GM18907 (cell line): ENCODE results near the gene PPP2R3B.
"Not testable (repeated sequence)": the region's sequence is repeated elsewhere in the genome, so short reads cannot be mapped to it uniquely, and the experiment has no call there.

Experiments used
- ATAC-seq: cut with Tn5 transposase; IDR thresholded peaks from one replicate; pipeline ENCODE4 v1.9.1; 2021; ENCODE audit warnings: mild to moderate bottlenecking, moderate library complexity; ENCODE audit not compliant: unreplicated experiment

PPP2R3B gene

DNA sequence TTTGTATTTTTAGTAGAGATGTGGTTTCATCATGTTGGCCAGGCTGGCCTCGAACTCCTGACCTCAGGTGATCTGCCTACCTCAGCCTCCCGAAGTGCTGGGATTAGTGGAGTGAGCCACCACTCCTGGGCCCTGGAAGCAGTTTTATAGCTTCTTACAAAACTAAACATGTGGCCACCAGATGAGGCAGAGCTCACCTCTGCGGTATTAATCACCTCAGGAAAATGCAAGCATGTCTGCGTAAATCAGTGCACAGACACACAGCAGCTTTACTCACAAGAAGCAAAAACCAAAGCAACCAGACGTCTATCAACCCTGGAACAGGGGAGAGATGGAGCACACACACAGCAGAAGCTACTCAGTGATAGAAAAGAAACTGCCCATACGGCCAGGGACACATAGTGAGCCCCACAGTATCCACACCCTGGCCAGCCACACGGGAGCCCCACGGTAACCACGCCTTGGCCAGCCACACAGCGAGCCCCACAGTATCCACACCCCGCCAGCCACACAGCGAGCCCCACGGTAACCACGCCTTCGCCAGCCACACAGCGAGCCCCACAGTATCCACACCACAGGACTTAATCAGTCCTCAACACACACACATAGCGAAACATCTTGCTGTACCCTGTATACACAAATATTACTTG lies 30.2 kb downstream of the PPP2R3B start:
- ATAC-seq, result no peak

DNA sequence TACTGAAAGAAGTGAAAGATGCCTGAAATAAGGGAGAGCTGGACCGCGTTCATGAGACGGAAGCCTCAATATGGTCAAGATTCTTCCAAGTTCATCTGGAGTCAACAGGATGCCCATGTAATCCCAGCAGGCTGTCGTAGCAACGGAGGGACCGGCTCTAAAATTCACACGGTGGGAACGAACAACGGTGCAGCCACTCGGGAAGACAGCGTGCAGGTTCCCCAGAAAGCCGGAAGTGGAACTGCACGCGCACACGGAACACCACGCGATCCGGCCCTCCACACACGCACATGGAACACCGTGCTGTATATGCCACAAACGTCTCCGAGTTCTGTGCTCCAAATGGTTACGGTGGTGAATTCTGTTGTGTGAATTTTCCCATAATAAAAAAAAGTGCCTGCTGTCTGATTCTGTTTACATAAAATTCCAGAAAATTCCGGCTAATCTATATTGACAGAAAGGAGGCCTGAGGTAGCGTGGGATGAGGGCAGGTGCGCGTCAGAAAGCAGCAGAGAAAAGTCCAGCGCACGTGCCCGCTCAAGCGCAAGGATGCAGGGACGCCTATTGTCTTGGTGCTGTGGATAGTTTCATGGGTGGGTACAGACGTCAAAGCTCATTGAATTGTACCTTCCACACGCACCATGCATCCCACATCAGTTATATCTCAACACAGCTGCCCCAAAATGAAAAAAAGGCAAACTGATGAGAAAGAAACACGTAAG lies 31.2 kb downstream of the PPP2R3B start:
- no peak for ATAC-seq

DNA sequence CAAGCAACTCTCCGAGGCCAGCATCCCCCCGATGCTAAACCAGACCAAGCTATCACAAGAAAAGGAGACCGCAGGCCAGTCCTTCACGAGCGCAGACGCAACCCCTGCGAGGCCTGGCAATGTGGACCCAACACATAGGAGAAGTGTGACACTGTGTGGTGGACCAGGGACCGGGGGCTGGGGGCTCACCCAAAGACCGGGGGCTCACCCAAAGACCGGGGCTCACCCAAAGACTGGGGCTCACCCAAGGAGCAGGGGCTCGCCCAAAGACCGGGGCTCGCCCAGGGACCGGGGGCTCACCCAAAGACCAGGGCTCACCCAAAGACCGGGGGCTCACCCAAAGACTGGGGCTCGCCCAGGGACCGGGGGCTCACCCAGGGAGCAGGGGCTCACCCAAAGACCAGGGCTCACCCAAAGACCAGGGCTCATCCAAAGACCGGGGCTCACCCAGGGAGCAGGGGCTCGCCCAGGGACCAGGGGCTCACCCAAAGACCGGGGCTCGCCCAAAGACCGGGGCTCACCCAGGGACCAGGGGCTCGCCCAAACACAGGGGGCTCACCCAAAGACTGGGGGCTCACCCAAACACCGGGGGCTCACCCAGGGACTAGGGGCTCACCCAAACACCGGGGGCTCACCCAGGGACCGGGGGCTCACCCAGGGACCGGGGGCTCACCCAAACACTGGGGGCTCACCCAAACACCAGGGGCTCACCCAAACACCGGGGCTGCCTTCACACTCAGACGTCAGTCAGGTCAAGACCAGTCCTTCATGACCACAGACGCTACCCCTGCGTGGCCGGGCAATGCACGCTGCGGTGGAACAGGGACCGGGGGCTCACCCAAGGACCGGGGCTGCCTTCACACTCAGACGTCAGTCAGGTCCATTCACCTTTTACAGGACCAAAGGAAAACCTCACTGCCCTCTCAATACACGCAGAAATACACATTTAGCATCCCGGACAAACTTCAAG lies 32.9 kb downstream of the PPP2R3B start:
- no peak for ATAC-seq

DNA sequence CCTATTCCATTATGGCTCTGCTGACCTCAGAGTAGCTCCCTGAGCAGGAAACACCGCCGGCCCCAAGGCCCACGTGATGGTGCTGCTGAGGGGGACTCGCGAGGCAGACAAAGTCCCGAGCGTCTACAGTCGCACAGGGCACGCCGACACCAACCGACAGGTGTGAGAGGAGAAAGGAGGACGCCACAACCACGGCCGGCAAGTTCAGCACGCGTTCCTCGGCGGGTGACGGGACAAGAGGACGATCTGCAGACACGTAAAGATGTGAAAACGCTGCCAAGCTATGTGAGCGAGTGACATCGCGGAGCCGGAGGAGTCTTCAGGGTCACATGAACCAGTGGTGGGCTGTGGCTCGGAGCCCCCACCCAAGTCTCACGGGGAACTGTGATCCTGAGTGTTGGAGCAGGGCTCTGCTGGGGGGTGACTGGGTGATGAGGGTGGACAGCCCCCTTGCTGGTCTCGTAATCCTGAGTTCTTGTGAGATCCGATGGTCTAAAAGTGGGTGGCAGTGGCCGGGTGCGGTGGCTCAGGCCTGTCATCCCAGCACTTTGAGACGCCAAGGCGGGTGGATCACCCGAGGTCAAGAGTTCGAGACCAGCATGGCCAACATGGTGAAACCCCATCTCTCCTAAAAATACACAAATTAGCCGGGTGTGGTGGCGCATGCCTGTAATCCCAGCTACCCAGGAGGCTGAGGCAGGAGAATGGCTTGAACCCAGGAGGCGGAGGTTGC lies 34.0 kb downstream of the PPP2R3B start:
- no peak for ATAC-seq

DNA sequence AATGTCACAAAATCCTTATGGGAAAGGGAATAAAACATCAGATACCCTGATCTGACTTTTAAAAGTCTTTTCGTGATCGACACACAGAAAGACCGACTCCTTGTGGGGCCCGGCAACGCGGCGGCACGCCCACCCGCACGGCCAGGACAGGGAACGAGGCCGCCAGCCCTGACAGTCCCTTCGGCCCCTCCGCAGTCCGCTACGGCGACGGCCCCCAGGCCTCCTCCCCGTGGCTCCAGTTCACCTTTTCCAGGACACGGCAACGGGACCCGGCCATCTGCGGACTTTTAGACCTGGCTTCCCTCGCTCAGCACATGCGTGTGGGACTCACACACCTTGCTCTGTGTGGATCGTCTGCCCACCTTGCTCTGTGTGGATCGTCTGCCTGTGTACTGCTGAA lies 34.5 kb downstream of the PPP2R3B start:
- no peak for ATAC-seq

DNA sequence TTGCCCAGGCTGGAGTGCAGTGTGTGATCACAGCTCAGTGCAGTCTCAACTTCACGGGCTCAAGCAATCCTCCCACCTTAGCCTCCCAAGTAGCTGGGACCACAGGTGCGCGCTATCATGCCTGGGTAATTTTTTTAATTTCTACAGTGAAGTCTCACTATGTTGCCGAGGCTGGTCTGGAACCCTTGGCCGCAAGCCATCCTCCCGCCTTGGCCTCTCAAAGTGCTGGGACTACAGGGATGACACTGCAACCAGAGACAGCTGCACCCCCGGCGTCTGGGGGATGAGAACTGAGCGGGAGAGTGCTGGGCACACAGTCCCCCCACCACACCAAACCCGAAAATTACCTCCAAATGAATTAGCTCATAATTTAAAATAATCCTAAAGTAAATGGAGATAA lies 35.0 kb downstream of the PPP2R3B start:
- no peak for ATAC-seq

DNA sequence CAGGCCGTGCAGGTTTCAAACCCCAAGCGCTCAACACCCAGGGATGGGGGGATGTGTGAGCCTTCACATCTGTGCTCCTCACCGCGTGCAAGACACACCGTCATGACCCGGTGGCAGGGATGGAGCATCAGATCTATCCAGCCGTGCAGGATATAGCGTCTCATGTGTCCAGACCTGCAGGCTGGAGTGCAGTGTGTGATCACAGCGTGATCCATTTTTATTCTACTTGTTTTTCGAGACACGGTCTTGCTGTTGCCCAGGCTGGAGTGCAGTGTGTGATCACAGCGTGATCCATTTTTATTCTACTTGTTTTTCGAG lies 35.4 kb downstream of the PPP2R3B start:
- not testable (repeated sequence) for ATAC-seq

DNA sequence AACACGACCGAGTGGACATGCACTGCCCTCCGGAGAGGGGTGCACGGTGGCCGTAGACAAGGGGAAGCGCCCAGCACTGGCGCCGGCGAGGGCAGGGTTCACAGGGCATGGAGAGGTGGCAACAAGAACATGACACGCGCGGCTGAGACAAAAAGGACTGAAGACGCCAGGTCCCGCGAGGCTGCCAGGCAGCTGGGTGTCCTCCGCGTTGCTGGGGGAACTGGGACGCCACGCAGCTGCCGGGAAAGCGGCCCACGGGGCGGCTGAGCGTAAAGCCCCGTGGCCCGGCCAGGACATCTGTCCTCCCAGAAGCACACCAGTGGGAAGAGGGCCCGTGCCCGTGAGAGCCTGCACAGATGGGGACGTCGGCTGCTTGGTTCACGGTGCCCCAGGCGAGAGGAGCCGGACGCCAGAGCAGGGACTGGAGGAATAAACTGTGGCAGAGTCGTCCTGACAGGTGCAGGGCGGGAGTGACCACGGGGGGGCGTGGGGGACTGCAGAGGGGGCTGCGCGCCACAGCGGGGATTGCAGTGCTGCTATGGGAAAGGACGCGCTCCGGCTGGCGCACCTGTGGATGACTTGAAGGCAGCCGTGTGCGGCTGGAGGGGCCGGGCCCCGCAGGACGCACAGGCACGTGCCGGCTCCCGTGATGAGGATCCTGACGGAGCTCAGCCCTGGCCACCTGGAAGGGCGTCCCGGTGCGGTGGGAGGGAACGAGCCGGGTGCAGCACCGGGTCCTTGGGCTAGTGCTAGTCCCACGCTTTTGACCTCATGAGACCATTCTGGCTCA lies 36.0 kb downstream of the PPP2R3B start:
- ATAC-seq, result no peak

DNA sequence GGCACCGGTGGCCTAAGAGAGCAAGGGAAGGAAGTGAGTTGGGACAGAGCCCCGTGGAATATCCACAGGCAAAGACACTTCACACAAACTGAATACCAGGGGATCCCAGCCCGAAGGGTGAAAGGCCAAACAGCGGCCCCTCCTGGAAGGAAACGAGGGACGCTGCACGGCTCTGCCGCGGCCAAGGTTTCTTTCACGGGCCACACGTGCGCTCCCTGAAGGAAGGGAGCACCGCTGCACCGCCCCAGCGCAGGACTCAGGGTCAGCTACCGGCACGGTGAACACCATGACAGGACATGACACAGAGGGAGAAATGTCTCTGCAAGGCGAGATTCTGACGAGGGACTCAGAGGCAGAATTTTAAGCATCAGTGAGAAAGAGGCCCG lies 36.6 kb downstream of the PPP2R3B start:
- ATAC-seq, result no peak

DNA sequence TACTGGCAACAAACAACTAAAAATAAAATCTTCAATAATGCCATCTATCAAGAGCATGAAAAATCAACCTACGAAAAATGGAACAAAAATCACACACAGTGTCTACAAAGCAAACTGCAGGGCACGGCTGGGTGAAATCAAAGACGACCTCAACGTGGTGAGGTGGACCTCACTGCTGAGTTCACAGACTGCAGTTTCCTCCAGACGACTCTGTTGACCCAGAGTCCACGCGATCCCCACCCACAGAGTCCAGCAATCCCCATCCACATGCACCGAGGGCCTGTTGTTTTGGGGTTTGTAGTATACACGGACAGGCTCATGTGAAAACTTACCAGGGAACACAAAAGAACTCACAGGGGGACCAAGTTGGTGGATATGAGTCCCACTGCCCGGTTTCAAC lies 37.0 kb downstream of the PPP2R3B start:
- ATAC-seq, result no peak

DNA sequence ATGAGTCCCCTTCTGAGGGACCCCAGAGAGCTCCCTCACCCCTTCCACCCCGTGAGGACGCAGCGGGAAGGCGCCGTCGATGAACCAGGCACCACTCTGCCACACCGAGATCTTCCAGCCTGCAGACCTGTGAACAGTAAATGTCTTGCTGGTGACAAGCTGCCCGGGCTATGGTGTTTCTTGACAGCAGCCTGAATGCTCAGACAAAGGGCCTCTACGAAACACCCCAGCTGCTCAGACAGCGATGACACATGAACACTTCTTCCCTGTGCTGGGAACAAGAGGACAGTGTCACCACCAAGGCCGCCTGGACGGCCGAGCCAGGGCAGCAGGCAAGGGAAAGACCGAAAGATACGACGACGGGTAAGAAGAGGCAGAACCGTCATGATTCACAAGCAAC lies 37.5 kb downstream of the PPP2R3B start:
- ATAC-seq, result no peak

DNA sequence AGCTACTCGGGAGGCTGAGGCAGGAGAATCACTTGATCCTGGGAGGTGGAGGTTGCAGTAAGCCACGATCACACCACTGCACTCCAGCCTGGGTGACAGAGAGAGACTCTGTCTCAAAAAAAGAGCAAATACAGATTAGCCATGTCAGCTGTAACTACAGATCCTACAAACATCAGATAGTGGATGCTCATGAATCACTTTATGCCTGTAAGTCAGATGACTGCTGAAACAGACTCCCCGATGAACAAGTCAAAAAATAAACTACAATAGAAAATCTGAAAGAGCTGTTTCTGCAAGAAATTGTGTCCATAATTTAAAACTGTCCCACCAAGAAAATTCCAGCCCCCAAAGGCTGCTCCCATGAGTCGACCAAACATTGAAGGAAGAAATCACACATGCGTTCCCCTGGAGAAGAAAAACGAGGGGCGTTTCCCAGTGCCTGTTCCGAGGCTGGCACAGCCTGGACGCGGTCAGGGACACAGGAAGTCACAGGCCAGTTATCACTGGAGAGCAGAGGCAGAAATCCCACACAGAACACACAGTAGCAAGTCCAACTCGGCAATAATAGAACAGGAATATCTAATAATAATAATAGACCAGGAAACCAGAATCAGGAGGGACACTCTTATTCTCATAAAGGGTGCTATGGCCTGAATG lies 38.1 kb downstream of the PPP2R3B start:
- ATAC-seq, result no peak

DNA sequence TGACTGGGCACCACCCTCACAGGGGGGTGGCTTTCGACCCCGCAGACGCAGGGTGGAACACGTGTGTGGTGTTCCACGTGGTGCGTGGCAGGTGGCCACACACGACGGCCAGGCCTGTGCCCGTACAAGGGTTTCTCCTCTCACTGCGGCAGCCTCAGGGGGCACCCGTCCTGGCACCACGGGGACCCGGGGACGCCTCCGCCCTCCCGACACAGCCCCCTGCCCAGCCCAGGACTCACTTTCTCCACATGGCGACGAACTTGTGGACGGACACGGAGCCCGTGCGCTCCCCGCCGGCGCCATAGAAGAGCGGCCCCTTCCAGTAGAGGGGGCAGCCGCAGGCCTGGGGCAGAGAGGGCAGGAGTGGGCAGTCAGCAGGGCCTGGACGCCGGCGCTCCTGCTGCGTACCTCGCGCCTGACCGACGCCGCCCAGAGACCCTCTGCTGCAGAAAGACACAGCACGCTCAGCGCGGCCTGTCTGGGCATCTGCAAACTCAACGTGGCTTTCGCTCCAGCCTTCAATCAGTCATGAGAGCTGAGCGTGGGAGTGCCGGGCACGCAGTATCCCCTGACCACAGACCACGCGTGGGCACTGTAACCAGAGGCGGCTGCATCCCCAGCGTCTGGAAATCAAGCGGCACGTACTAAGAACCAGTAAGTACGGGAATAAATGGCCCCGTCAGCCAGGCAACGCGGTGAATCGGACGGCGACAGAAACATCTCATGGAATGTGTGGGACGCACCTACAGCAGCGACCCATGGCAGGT lies 39.2 kb downstream of the PPP2R3B start:
- no peak for ATAC-seq

DNA sequence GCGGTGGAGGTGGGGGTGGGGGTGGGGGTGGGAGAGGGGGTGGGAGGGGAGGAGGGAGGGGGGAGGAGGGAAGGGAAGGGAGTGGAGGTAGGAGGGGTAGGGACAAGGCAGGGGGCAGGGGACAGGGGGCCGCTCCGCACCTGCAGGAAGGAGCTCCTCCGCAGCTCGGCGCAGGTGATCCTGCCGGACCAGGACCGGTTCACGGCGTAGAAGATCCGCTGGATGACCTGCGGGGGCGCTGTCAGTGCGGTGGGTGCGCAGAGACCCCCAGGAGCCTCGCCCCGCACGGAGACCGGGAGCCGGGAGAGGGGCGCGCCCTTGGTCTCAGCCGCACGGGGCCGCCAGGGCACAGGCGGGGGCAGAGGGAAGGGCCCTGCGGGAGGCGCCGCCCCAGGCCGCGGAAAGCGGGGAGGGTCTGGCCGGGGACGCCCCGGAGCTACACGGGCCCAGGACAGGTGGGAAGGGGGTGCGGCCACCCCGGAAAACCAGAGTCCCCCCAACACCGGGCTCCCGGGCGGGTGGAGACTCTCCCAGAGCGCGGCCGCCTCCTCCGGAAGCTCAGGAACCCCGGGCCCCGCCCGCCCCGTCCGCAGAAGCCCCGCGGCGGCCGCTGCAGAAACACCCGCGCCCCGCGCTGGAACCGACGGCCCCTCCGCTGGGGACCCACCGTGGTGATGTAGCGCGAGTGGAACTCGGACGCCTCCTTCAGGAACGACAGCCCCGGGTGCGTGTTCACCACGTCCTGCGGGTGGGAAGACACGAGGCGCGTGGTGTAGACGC lies 40.5 kb downstream of the PPP2R3B start:
- no peak for ATAC-seq

DNA sequence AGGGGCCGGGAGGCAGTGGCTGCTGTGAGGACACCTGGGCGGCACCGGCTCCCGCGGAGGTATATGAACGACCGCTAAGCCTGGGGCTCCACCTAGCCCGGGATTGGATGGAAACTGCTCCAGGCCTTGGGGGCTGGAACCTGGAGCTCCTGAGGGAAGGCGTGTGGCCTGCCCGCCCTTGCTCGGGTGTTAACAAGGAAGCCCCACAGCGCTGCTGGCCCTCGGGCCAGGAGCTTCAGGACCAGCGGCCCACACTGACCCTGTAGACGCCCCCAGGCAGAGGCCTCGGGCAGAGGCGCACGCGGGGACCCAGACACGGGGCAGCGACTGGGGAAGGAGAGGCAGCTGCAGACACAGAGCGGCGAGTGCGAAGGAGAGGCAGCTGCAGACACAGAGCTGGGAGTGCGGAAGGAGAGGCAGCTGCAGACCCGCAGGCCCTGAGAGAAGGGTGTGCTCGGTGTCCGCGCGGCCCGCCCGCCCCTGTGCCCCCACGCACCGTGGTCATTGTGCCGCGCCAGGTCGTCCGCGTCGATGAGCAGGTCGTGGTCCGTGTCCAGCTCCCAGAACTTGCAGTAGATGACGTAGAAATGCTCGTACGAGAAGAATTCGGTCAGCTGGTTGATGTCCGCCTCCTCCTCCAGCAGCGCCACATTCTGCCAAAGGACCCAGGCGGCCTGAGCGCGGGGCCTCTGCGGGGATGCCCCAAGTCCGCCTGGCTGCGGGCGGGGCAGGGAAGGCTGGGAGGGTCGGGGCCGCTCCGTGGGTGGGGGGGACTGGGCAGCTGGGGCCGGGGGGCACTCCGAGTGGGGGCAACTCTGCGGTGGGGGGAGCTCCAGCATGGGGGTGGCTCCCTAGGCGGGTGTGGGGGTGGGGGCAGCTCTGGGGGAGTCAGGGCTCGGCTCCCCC lies 41.4 kb downstream of the PPP2R3B start:
- no peak for ATAC-seq

DNA sequence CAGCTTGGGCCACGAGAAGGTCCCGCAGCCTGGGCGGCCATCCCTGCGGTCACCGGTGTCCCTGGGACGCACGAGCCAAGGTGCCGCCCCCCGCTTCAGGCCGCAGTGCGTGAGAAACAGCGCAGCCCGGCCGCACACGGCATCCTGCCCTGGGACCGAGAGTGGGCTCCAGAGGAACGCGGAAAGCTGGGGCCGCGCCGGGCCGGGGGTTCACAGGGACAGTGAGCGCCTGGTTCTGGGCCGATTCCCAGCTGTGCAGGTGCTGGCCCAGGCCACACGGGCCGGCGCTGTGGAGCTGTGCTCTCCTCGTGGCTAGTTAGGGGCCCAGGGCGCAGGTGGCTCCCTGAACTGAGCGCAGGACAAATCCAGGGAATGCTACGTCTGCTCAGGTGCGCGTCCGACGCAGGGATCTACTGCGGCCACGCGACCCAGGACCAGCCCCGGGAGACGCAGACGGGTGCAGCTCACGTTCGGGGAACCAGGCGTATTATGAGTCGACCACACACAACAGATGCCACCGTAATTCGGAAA lies 42.3 kb downstream of the PPP2R3B start:
- ATAC-seq, result no peak

DNA sequence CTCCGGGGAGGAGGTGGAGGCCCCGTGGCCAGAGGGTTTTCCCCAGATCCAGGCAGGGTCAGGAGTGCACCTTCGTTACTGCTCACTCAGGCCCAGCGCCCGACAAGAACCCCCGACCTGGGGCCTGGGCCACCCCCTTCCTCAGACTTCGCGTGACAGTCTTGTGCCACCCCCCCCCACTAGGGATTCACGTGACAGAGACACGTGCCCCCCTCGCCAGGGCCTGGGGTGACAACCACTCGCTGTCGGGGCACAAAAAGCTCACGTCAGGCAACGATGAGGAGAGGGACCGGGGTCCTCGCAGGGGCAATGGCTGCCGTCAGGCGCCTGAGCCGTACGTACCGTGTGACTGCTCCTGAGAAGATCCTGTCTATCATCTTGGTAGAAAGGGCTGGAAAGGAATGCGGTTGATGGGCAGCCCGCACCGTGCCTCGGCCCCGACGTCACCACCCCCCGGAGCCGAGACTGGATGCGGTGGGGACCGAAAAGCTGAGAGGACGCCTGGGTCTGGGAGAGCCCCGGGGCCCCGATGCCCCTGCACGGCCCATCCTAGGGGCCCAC lies 45.1 kb downstream of the PPP2R3B start:
- no peak for ATAC-seq
